ENCODE measurements around the gene CCDC92B.

DNA sequence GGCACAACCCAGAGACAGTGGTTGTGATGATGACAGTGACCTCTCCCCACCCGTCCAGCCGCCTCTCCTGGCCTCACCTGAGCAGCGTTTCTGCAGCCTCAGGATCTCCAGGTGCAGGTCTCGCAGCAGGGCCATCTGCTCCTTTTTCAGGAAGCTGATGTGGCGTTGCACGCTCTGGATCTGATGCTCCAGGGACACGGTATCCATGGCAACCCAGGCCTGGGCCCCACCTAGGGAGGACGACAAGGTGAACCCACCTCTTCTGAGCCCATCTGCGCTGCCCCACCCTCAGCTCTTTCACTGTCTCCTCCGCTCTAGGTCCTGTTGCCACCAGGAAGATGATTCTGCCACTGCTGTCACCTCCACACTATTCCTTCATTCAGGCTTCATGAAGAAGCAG lies 14.5 kb downstream of the CCDC92B start:
- TF ChIP-seq CTCF (IDR thresholded peaks at IDR 0.05): no peak
- no peak for TF ChIP-seq POLR2A (IDR thresholded peaks at IDR 0.05)
